Activated CD8-positive, alpha-beta memory T cell treated with anti-CD3 and anti-CD28 coated beads for 24 hours (primary cell): ENCODE results near the gene SHROOM1.
"Not testable (repeated sequence)": the region's sequence is repeated elsewhere in the genome, so short reads cannot be mapped to it uniquely, and the experiment has no call there.

Source experiments
- DNase-seq: peaks from one replicate; pipeline ENCODE4 v3.0.0-alpha.2; 2020

Gene SHROOM1

GRCh38 chr5:132824426-132824825 is 6.0 kb downstream of the SHROOM1 start:
- no peak for DNase-seq

- DNase-seq = no peak
Measured at GRCh38 chr5:132823481-132824050, 6.9 kb downstream of the SHROOM1 start.

GRCh38 chr5:132822650-132823480 is 7.6 kb downstream of the SHROOM1 start:
- no peak for DNase-seq

GRCh38 chr5:132821791-132822190 is 8.7 kb downstream of the SHROOM1 start:
- no peak for DNase-seq

- no peak for DNase-seq
Measured at GRCh38 chr5:132821350-132821749, 9.1 kb downstream of the SHROOM1 start.

- peak; percentile 96 for DNase-seq
Measured at GRCh38 chr5:132820162-132820754, 10.2 kb downstream of the SHROOM1 start.

- no peak for DNase-seq
Measured at GRCh38 chr5:132819468-132819867, 11.0 kb downstream of the SHROOM1 start.

- DNase-seq = no peak
Measured at GRCh38 chr5:132817011-132817410, 13.4 kb downstream of the SHROOM1 start.

- DNase-seq = no peak
Measured at GRCh38 chr5:132816554-132816953, 13.9 kb downstream of the SHROOM1 start.

- DNase-seq = no peak
Measured at GRCh38 chr5:132816083-132816482, 14.4 kb downstream of the SHROOM1 start.

- no peak for DNase-seq
Measured at GRCh38 chr5:132815454-132815853, 15.0 kb downstream of the SHROOM1 start.

GRCh38 chr5:132814503-132815294 is 15.7 kb downstream of the SHROOM1 start:
- no peak for DNase-seq

- DNase-seq = peak; percentile 74
Measured at GRCh38 chr5:132813599-132814502, 16.6 kb downstream of the SHROOM1 start.

GRCh38 chr5:132812781-132813598 is 17.5 kb downstream of the SHROOM1 start, which contains the start of gene SOWAHA:
SOWAHA (plus strand) TSS chr5:132813302; CDS start chr5:132813622, 320 bp downstream.
- no peak for DNase-seq

GRCh38 chr5:132812123-132812765 is 18.2 kb downstream of the SHROOM1 start:
- no peak for DNase-seq

- DNase-seq = no peak
Measured at GRCh38 chr5:132810605-132811004, 19.8 kb downstream of the SHROOM1 start.

- DNase-seq = no peak
Measured at GRCh38 chr5:132808866-132809265, 21.6 kb downstream of the SHROOM1 start.

GRCh38 chr5:132808448-132808847 is 22.0 kb downstream of the SHROOM1 start:
- DNase-seq = no peak

- no peak for DNase-seq
Measured at GRCh38 chr5:132807163-132807838, 23.1 kb downstream of the SHROOM1 start.

- not testable (repeated sequence) for DNase-seq
Measured at GRCh38 chr5:132806804-132807162, 23.7 kb downstream of the SHROOM1 start.
